GM12892 (cell line): ENCODE results near the gene RCCD1.

ENCODE experiments used
- DNase-seq: peaks from one replicate; pipeline ENCODE4 v3.0.0; 2011; ENCODE audit not compliant: insufficient read length
- FAIRE-seq: peaks from 2 replicates; lab custom pipeline; 2011; peaks lifted over from hg19 to GRCh38; lab: Jason Lieb, UNC
- POLR2A ChIP-seq: IDR thresholded peaks from 2 replicates; pipeline ENCODE4 v1.6.1; 2011; ENCODE audit warnings: low read depth, low read length, control low read depth
- POLR2AphosphoS5 ChIP-seq: IDR thresholded peaks from 2 replicates; pipeline ENCODE4 v1.6.1; 2011; ENCODE audit warnings: low read depth, low read length, control low read depth
- TAF1 ChIP-seq: IDR thresholded peaks from 2 replicates; pipeline ENCODE4 v1.6.1; 2011; ENCODE audit warnings: low read depth, mild to moderate bottlenecking, control low read depth, low read length, borderline replicate concordance

The RCCD1 gene

GRCh38 chr15:90959894-90960293, 5.2 kb downstream of the RCCD1 start:
- TF ChIP-seq POLR2A (no peak), POLR2AphosphoS5 (no peak), TAF1 (no peak)
- FAIRE-seq (no peak), DNase-seq (no peak)

- FAIRE-seq (no peak), DNase-seq (no peak)
- TF ChIP-seq POLR2AphosphoS5: no peak
- no peak for TF ChIP-seq POLR2A
- TF ChIP-seq TAF1: no peak
Measured at GRCh38 chr15:90960298-90961091, 5.8 kb downstream of the RCCD1 start.

GRCh38 chr15:90962021-90962420, 7.3 kb downstream of the RCCD1 start:
- FAIRE-seq: no peak
- DNase-seq: no peak
- TF ChIP-seq POLR2A: no peak
- TF ChIP-seq TAF1: no peak
- no peak for TF ChIP-seq POLR2AphosphoS5

- DNase-seq (no peak), FAIRE-seq (no peak)
- TF ChIP-seq POLR2A (no peak), TAF1 (no peak), POLR2AphosphoS5 (no peak)
Measured at GRCh38 chr15:90966262-90966661, 11.6 kb downstream of the RCCD1 start.

DNA sequence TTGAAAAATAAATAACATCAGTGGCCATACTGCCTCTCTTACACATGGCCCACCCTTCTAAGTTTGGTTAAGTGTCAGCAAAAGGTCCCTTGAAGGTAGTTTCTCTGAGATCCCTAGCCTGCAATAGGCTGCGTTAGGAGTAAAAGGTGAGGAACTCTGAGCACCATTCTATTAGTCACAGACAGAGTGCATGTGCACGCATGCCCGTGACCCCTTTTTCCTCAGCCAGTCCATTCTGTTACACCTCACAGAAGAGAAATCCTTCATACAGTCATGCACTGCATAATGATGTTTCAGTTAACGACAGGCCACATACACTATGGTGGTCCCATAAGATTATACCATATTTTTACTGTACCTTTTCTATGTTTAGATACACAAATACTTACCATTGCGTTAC, 12.5 kb downstream of the RCCD1 start:
- FAIRE-seq (no peak), DNase-seq (no peak)
- no peak for TF ChIP-seq POLR2AphosphoS5

GRCh38 chr15:90968434-90968833, 13.8 kb downstream of the RCCD1 start:
- no peak for DNase-seq
- TF ChIP-seq TAF1: no peak
- TF ChIP-seq POLR2AphosphoS5: no peak
- TF ChIP-seq POLR2A: no peak
- no peak for FAIRE-seq

GRCh38 chr15:90970274-90970673, 15.6 kb downstream of the RCCD1 start:
- no peak for DNase-seq
- no peak for TF ChIP-seq TAF1
- TF ChIP-seq POLR2A: no peak
- TF ChIP-seq POLR2AphosphoS5: no peak
- FAIRE-seq: no peak

GRCh38 chr15:90972133-90972532, 17.4 kb downstream of the RCCD1 start:
- TF ChIP-seq TAF1 (no peak), POLR2AphosphoS5 (no peak), POLR2A (no peak)

GRCh38 chr15:90974216-90974615, 19.5 kb downstream of the RCCD1 start:
- TF ChIP-seq POLR2A (no peak), POLR2AphosphoS5 (no peak), TAF1 (no peak)
- FAIRE-seq (no peak), DNase-seq (no peak)

More at GRCh38 chr15:90972133-90972532, 17.4 kb downstream of the RCCD1 start:
- no peak for DNase-seq
- FAIRE-seq: no peak

- TF ChIP-seq POLR2AphosphoS5 (no peak), TAF1 (no peak), POLR2A (no peak)
- DNase-seq (no peak), FAIRE-seq (no peak)
Measured at GRCh38 chr15:90979582-90979981, 24.9 kb downstream of the RCCD1 start.

GRCh38 chr15:90981681-90982080, 27.0 kb downstream of the RCCD1 start:
- TF ChIP-seq POLR2AphosphoS5: no peak
- TF ChIP-seq TAF1: no peak
- no peak for TF ChIP-seq POLR2A
- DNase-seq: no peak
- FAIRE-seq: peak; percentile 61

- FAIRE-seq (no peak), DNase-seq (no peak)
- TF ChIP-seq POLR2AphosphoS5 (no peak), POLR2A (no peak), TAF1 (no peak)
Measured at GRCh38 chr15:90982135-90982534, 27.5 kb downstream of the RCCD1 start.
